Measurements from ENCODE around the gene CMTR1. TPM values are rescaled to one million over a fixed set of nuclear protein-coding genes. Genes with fewer than 3 reads are reported as not detected.
"Not testable (repeated sequence)": the region's sequence is repeated elsewhere in the genome, so short reads cannot be mapped to it uniquely, and the experiment has no call there.

Gene CMTR1
- total RNA-seq, 2 experiments from 2014 or later = 32.3 to 42.8 TPM

GRCh38 chr6:37399795-37400490 is 33.1 kb upstream of the CMTR1 start:
- DNase-seq (ENCODE audit: low spot score) = no peak
- Histone ChIP-seq H3K4me2 (ENCODE audit: low read length) (no peak overlapping the region), H2AFZ (ENCODE audit: low read length) (no peak overlapping the region), H3K4me1 (ENCODE audit: insufficient read depth, low read length, poor library complexity, severe bottlenecking) (no peaks in the 10 kb centered on the region), H3K27ac (ENCODE audit: low read depth, low read length, poor library complexity, severe bottlenecking) (no peak overlapping the region), H4K20me1 (ENCODE audit: insufficient read depth, low read length) (no peaks in the 10 kb centered on the region), H3K9me2 (ENCODE audit: insufficient read depth, low read length) (no peaks in the 10 kb centered on the region), H3K9me3 (ENCODE audit: low read length) (no peaks in the 10 kb centered on the region), H3K4me3 (ENCODE audit: low read depth, low read length, poor library complexity, severe bottlenecking) (no peak overlapping the region), H3K79me2 (ENCODE audit: insufficient read depth, low read depth, low read length) (no peaks in the 10 kb centered on the region), H3K36me3 (ENCODE audit: insufficient read depth, low read length) (no peaks in the 10 kb centered on the region)
- CTCF ChIA-PET (ENCODE audit: unreplicated experiment) = no interaction called here
- intact Hi-C loops (cut with micrococcal nuclease; ENCODE audit: unreplicated experiment) = no loop called here
- no TSS peak for BruUV-seq (replicated peaks)
- POLR2A ChIA-PET = no interaction called here
- TF ChIP-seq EZH2phosphoT487 (IDR thresholded peaks at IDR 0.05; ENCODE audit: borderline replicate concordance, low read depth, low read length) = no peak
- no peak for TF ChIP-seq CTCF (conservative IDR thresholded peaks at IDR 0.05; ENCODE audit: low read length)

- CTCF ChIA-PET (ENCODE audit: unreplicated experiment); H3K79me2 ChIP-seq (ENCODE audit: insufficient read depth, low read depth, low read length); H3K4me3 ChIP-seq (ENCODE audit: low read depth, low read length, poor library complexity, severe bottlenecking); H3K4me1 ChIP-seq (ENCODE audit: insufficient read depth, low read length, poor library complexity, severe bottlenecking); DNase-seq (ENCODE audit: low spot score); H3K9me3 ChIP-seq (ENCODE audit: low read length); intact Hi-C loops (cut with micrococcal nuclease; ENCODE audit: unreplicated experiment); H2AFZ ChIP-seq (ENCODE audit: low read length); H3K9me2 ChIP-seq (ENCODE audit: insufficient read depth, low read length); BruUV-seq (replicated peaks); H4K20me1 ChIP-seq (ENCODE audit: insufficient read depth, low read length); H3K4me2 ChIP-seq (ENCODE audit: low read length); POLR2A ChIA-PET; H3K27ac ChIP-seq (ENCODE audit: low read depth, low read length, poor library complexity, severe bottlenecking); H3K36me3 ChIP-seq (ENCODE audit: insufficient read depth, low read length): not testable (repeated sequence)
Measured at GRCh38 chr6:37401658-37402057, 31.4 kb upstream of the CMTR1 start.

- POLR2A ChIA-PET = interaction anchor here (0.7 kb wide), 1 partner anchor 40 kb away, joined by 5 read pairs; no protein-coding TSS in a partner anchor
- no TSS peak for BruUV-seq (replicated peaks)
Measured at GRCh38 chr6:37406726-37407341, 26.2 kb upstream of the CMTR1 start.

More at GRCh38 chr6:37406726-37407341, 26.2 kb upstream of the CMTR1 start:
- no peaks in the 10 kb centered on the region for H3K79me2 ChIP-seq (ENCODE audit: insufficient read depth, low read depth, low read length)
- no peak for TF ChIP-seq EZH2phosphoT487 (IDR thresholded peaks at IDR 0.05; ENCODE audit: borderline replicate concordance, low read depth, low read length)
- no peak for TF ChIP-seq CTCF (conservative IDR thresholded peaks at IDR 0.05; ENCODE audit: low read length)
- no peaks in the 10 kb centered on the region for H4K20me1 ChIP-seq (ENCODE audit: insufficient read depth, low read length)
- no peaks in the 10 kb centered on the region for H3K9me2 ChIP-seq (ENCODE audit: insufficient read depth, low read length)
- intact Hi-C loops (cut with micrococcal nuclease; ENCODE audit: unreplicated experiment) = no loop called here
- no peak for DNase-seq (ENCODE audit: low spot score)
- H3K4me2 ChIP-seq (ENCODE audit: low read length) = no peak overlapping the region
- H3K9me3 ChIP-seq (ENCODE audit: low read length) = no peaks in the 10 kb centered on the region
- CTCF ChIA-PET (ENCODE audit: unreplicated experiment) = no interaction called here
- no peak overlapping the region for H2AFZ ChIP-seq (ENCODE audit: low read length)
- H3K27ac ChIP-seq (ENCODE audit: low read depth, low read length, poor library complexity, severe bottlenecking) = no peak overlapping the region
- H3K4me1 ChIP-seq (ENCODE audit: insufficient read depth, low read length, poor library complexity, severe bottlenecking) = no peaks in the 10 kb centered on the region
- H3K4me3 ChIP-seq (ENCODE audit: low read depth, low read length, poor library complexity, severe bottlenecking) = no peak overlapping the region
- no peaks in the 10 kb centered on the region for H3K36me3 ChIP-seq (ENCODE audit: insufficient read depth, low read length)
